Spleen (tissue), 13 donors: ENCODE data around the gene PPP4R3A. TPM values are rescaled to one million over a fixed set of nuclear protein-coding genes. Genes with fewer than 3 reads are reported as not detected.
A peak's percentile ranks its signal among the peaks of the same experiment; 100 is the strongest.

Experiments used
- DNase-seq: peaks from one replicate; pipeline ENCODE4 v3.0.0-alpha.2; 2020
- H3K27ac ChIP-seq, 8 donors: fragments of 200-600 bp; sonication (generic) in 7 of 8; 1 replicate in 4 of 8; 2 replicates in 4 of 8; pipeline versions ENCODE4 v1.5.0 to v1.8.0; 2016 to 2021; ENCODE audit warnings: inconsistent platforms in 4 of 8, mild to moderate bottlenecking in 4 of 8, moderate library complexity in 1 of 8
- H3K27me3 ChIP-seq, 7 donors: fragments of 200-600 bp; sonication (generic) in 6 of 7; replicated peaks in 1 of 7; 1 replicate in 4 of 7; 2 replicates in 3 of 7; pipeline versions ENCODE4 v1.5.0 to v1.8.0; 2016 to 2021; ENCODE audit warnings: inconsistent platforms in 3 of 7, mild to moderate bottlenecking in 1 of 7
- H3K36me3 ChIP-seq, 6 donors: fragments of 200-600 bp; sonication (generic) in 5 of 6; 1 replicate in 4 of 6; 2 replicates in 2 of 6; pipeline versions ENCODE4 v1.5.0 to v1.8.0; 2016 to 2021; ENCODE audit warnings: inconsistent platforms in 2 of 6
- H3K4me1 ChIP-seq, 6 donors: fragments of 200-600 bp; sonication (generic) in 5 of 6; 1 replicate in 3 of 6; 2 replicates in 3 of 6; pipeline versions ENCODE4 v1.5.0 to v1.8.0; 2016 to 2021; ENCODE audit warnings: inconsistent platforms in 3 of 6
- H3K4me3 ChIP-seq, 8 donors: fragments of 200-600 bp; sonication (generic) in 7 of 8; 1 replicate in 4 of 8; 2 replicates in 4 of 8; pipeline versions ENCODE4 v1.5.0 to v1.8.0; 2016 to 2021; ENCODE audit warnings: inconsistent platforms in 4 of 8, mild to moderate bottlenecking in 4 of 8, moderate library complexity in 2 of 8
- H3K9me3 ChIP-seq, 8 donors: fragments of 200-600 bp; sonication (generic) in 7 of 8; 1 replicate in 4 of 8; 2 replicates in 4 of 8; pipeline versions ENCODE4 v1.5.0 to v1.8.0; 2016 to 2021; ENCODE audit warnings: inconsistent platforms in 4 of 8
- CTCF ChIP-seq, 11 experiments: fragments of 200-600 bp in 7 of 11; fragments of 450-650 bp in 4 of 11; sonication (generic) in 4 of 11; IDR thresholded peaks in 8 of 11; conservative IDR thresholded peaks in 3 of 11; 1 replicate in 7 of 11; 2 replicates in 4 of 11; pipeline versions ENCODE4 v1.4.0 to v1.8.0; 2016 to 2021; ENCODE audit warnings: antibody characterized with exemption in 11 of 11, inconsistent platforms in 4 of 11, mild to moderate bottlenecking in 1 of 11
- POLR2A ChIP-seq, 3 donors: fragments of 450-650 bp; IDR thresholded peaks; one replicate each; pipeline ENCODE4 v1.5.1; 2017; ENCODE audit warnings: antibody characterized with exemption in 3 of 3, mild to moderate bottlenecking in 1 of 3
- POLR2AphosphoS5 ChIP-seq, 3 donors: sonication (generic); formaldehyde crosslinking; IDR thresholded peaks; one replicate each; pipeline ENCODE4 v1.5.1; 2017; ENCODE audit warnings: antibody characterized with exemption in 3 of 3
- WGBS, 5 donors: extraction: QIAGEN DNeasy Blood & Tissue Kit in 3 of 5; methylation state at CpG; one replicate each; pipeline versions ENCODE4 v1.1.5 to v1.1.7; 2013 to 2018; 5-methylcytosine and 5-hydroxymethylcytosine counted together
- intact Hi-C: fragments of 100-400 bp; cut with DNase I; formaldehyde crosslinking; loops from one replicate; pipeline ENCODE4 v1.15.0; 2023; ENCODE audit warnings: low total_unique reads
- long read RNA-seq, 2 donors: transcript quantifications; one replicate each; lab custom pipeline, GENCODE V29; 2026
- polyA plus RNA-seq, 3 donors: library from polyadenylated mRNA; stranded (reverse); fragments of 200-250 nt; gene quantifications; one replicate each; pipeline ENCODE4 v1.2.1, GENCODE V29; 2013
- total RNA-seq, 7 donors: library from RNA; depleted of rRNA in 3 of 7; stranded (reverse); fragments of >200 nt in 3 of 7; fragmentation: NEBNext Ultra II Directional in 4 of 7; extraction: Animal tissue kit (Norgen Biotek cat#: 25700) in 4 of 7; gene quantifications; one replicate each; pipeline versions ENCODE4 v1.1.0 to v1.2.1, GENCODE V29; 2016 to 2021
- donor health status: healthy with polysubstance abuse.
- donor health status: DM: no; HTN: no; CAD: no; lungs with moderate emphysema.
- donor health status: DM: no; HTN: no; CAD: no.
- donor health status: Bipolar disorder and iron deficiency.
- donor health status: healthy.
- donor health status: DM: no; HTN: no; CAD: no.
- donor health status: DM: yes; HTN: yes; CAD: no.

PPP4R3A gene
- total RNA-seq (100 to 1,000 TPM in 6 of 7 donors, 10 to 100 TPM in 1; 90.5 to 119 (median 109) TPM), polyA plus RNA-seq (10 to 100 TPM; 53.9 to 76.5 (median 56.2) TPM)
- long read RNA-seq, donor 1, partial matches to known transcripts: 5 of 8 reads
- long read RNA-seq, donor 1, other reads (novel, unspliced or antisense): 0 of 8 reads
- long read RNA-seq, donor 2, full-length matches to known transcripts: 7 of 7 reads
- long read RNA-seq, donor 2, partial matches to known transcripts: 0 of 7 reads
- long read RNA-seq, donor 2, other reads (novel, unspliced or antisense): 0 of 7 reads

DNA sequence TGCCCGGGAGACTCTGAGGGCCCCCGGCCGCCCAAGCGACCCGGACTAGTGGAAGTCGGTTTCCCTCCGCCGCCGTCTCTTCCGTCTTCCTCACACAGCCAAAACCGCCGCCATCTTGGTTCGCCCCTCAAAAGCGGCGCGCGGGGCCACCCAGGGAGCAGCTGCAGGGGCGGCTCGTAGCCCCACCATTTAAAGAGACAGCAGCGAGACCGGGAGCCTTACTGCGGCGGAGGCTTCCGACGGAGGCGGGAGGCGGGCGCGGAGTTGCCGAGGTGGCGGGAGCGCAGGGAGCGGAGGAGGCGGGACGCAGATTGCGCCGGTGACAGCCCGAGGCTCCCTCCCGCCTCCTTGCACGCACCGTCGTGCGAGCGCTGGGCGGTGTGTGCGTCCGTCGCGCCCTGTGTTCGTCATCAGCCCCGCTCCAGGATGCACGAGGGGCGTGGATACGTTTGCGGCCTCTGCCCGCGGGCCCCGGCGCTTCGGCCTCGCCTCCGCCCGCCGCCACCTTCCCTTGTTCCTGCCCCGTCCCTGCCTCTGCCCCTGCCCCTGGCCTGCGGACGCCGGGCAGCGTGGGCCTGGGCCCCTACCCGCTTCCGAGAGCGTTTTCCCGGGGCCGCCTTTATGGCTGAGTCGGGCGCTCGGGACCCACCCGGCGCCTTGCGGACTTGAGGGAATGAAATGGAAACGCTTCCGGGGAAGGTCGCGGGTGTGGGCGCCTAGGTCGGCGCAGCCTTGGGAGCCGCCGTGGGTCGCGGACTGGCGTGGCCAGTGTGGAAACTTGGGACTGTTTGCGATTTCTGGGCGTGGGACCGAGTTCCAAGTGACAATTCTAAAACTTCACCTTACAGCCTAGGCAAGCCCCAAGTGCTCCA, at the start of gene PPP4R3A:
PPP4R3A (minus strand) TSS at position 140 of the 872 bp plus-strand sequence. CDS start 663 bp downstream, outside the sequence.
- TF ChIP-seq POLR2AphosphoS5 (IDR thresholded peaks at IDR 0.05) (peak; percentile 98 to 99 (median 98)), POLR2A (IDR thresholded peaks at IDR 0.05) (peak; percentile 40 to 73 (median 72)), CTCF (IDR thresholded peaks at IDR 0.05 in 8 of 11, conservative IDR thresholded peaks at IDR 0.05 in 3 of 11) (peak in 2 of 11 experiments; percentile 10 to 11)
- intact Hi-C loops: no loop called here
- peaks cover 32 to 48% (median 41%) of the 10 kb centered on the region in 6 donors for H3K4me1 ChIP-seq
- no peaks in the 10 kb centered on the region for H3K9me3 ChIP-seq
- peak within 1 kb of the TSS; percentile 99 to 100 (median 99) for H3K27ac ChIP-seq
- DNase-seq: peak; percentile 99
- H3K27me3 ChIP-seq: no peaks in the 10 kb centered on the region
- peak within 1 kb of the TSS; percentile 84 to 99 (median 95) for H3K4me3 ChIP-seq
- H3K36me3 ChIP-seq: peaks cover 0 to 16% (median 0%) of the 10 kb centered on the region in 6 donors
- WGBS, 5 donors: 0 to 1% (median 0%) methylated on average over 55 to 95 of the region's 95 CpGs

DNA sequence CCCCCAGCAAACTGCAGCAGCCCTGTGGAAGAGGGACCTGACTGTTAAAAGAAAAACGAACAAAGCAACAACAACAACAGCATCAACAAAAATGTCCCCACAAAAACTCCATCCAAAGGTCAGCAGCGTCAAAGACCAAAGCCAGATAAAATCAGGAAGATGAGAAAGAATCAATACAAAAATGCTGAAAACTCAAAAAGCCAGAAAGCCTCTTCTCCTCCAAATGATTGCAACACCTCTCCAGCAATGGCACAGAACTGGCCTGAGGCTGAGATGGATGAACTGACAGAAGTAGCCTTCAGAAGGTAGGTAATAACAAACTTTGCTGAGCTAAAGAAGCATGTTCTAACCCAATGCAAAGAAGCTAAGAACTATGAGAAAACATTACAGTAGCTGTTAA, 45.4 kb upstream of the PPP4R3A start:
- intact Hi-C loops: no loop called here
- Histone ChIP-seq H3K36me3 (no peaks in the 10 kb centered on the region), H3K27ac (no peak overlapping the region), H3K27me3 (peaks cover 0 to 13% (median 0%) of the 10 kb centered on the region in 7 donors), H3K9me3 (peaks cover 0 to 8% (median 0%) of the 10 kb centered on the region in 8 donors), H3K4me3 (no peak overlapping the region), H3K4me1 (no peaks in the 10 kb centered on the region)
- DNase-seq: no peak
- 72 to 85% (median 79%) methylated on average over 2 of the region's 2 CpGs for WGBS, 5 donors
- TF ChIP-seq POLR2A (IDR thresholded peaks at IDR 0.05) (no peak), POLR2AphosphoS5 (IDR thresholded peaks at IDR 0.05) (no peak), CTCF (IDR thresholded peaks at IDR 0.05 in 8 of 11, conservative IDR thresholded peaks at IDR 0.05 in 3 of 11) (no peak)

GRCh38 chr14:91554535-91555332, 44.6 kb upstream of the PPP4R3A start:
- DNase-seq: no peak
- Histone ChIP-seq H3K4me1 (no peaks in the 10 kb centered on the region), H3K27ac (no peak overlapping the region), H3K36me3 (no peaks in the 10 kb centered on the region), H3K9me3 (peaks cover 0 to 8% (median 0%) of the 10 kb centered on the region in 8 donors), H3K4me3 (no peak overlapping the region), H3K27me3 (peaks cover 0 to 13% (median 0%) of the 10 kb centered on the region in 7 donors)
- WGBS, 5 donors: 84 to 91% (median 90%) methylated on average over 8 to 11 of the region's 11 CpGs
- intact Hi-C loops: no loop called here
- TF ChIP-seq POLR2A (IDR thresholded peaks at IDR 0.05) (no peak), POLR2AphosphoS5 (IDR thresholded peaks at IDR 0.05) (no peak), CTCF (IDR thresholded peaks at IDR 0.05 in 8 of 11, conservative IDR thresholded peaks at IDR 0.05 in 3 of 11) (no peak)
